Type B pancreatic cell (in vitro differentiated cells): ENCODE results near the gene KIF4A. TPM values are rescaled to one million over a fixed set of nuclear protein-coding genes. Genes with fewer than 3 reads are reported as not detected.

ENCODE experiments used
- DNase-seq: peaks from one replicate; pipeline ENCODE4 v3.0.0; 2021; ENCODE audit warnings: mixed read lengths; ENCODE audit not compliant: unreplicated experiment; ENCODE audit errors: extremely low spot score
- H3K27ac Mint-ChIP-seq: 2 replicates; pipeline ENCODE4 v1.8.0; 2021; ENCODE audit warnings: mild to moderate bottlenecking, mixed read lengths
- H3K27me3 Mint-ChIP-seq: 2 replicates; pipeline ENCODE4 v1.8.0; 2021; ENCODE audit warnings: mixed read lengths
- H3K36me3 Mint-ChIP-seq: 2 replicates; pipeline ENCODE4 v1.8.0; 2021; ENCODE audit warnings: mixed read lengths
- H3K4me1 Mint-ChIP-seq: one replicate; pipeline ENCODE4 v1.8.0; 2021; ENCODE audit warnings: mixed read lengths; ENCODE audit not compliant: unreplicated experiment
- H3K4me3 Mint-ChIP-seq: 2 replicates; pipeline ENCODE4 v1.8.0; 2021; ENCODE audit warnings: mild to moderate bottlenecking, mixed read lengths
- H3K9me3 Mint-ChIP-seq: 2 replicates; pipeline ENCODE4 v1.8.0; 2021; ENCODE audit warnings: mixed read lengths
- CTCF ChIP-seq: fragments of 200-600 bp; sonication (generic); conservative IDR thresholded peaks from 2 replicates; pipeline ENCODE4 v1.5.0; 2021; ENCODE audit warnings: antibody characterized with exemption, mild to moderate bottlenecking
- total RNA-seq: library from RNA; stranded (reverse); gene quantifications from 2 replicates; pipeline ENCODE4 v1.2.1, GENCODE V29; 2021; ENCODE audit warnings: low replicate concordance

The KIF4A gene
- total RNA-seq, 1 donor from 2014 or later, result 29.8 TPM

GRCh38 chrX:70455366-70456202, 165.7 kb downstream of the KIF4A start:
- TF ChIP-seq CTCF, result no peak
- DNase-seq, result no peak
- Mint-ChIP-seq H3K9me3 (peaks cover 3% of the 10 kb centered on the region), H3K36me3 (peaks cover 17% of the 10 kb centered on the region), H3K27me3 (no peaks in the 10 kb centered on the region), H3K27ac (peak overlapping the region; percentile 92), H3K4me3 (peak overlapping the region; percentile 94), H3K4me1 (peaks cover 11% of the 10 kb centered on the region)

- Mint-ChIP-seq H3K9me3 (peaks cover 3% of the 10 kb centered on the region), H3K4me3 (peak overlapping the region; percentile 94), H3K27ac (peak overlapping the region; percentile 92)
Measured at GRCh38 chrX:70456256-70456655, 166.4 kb downstream of the KIF4A start.

GRCh38 chrX:70461026-70461425, 171.1 kb downstream of the KIF4A start:
- DNase-seq, result no peak
- no peaks in the 10 kb centered on the region for H3K27me3 Mint-ChIP-seq
- H3K36me3 Mint-ChIP-seq, result peaks cover 22% of the 10 kb centered on the region
- TF ChIP-seq CTCF, result no peak
- no peak overlapping the region for H3K27ac Mint-ChIP-seq
- peaks cover 3% of the 10 kb centered on the region for H3K9me3 Mint-ChIP-seq
- H3K4me1 Mint-ChIP-seq, result peaks cover 6% of the 10 kb centered on the region
- H3K4me3 Mint-ChIP-seq, result no peak overlapping the region

More at GRCh38 chrX:70456256-70456655, 166.4 kb downstream of the KIF4A start:
- Mint-ChIP-seq H3K36me3 (peaks cover 22% of the 10 kb centered on the region), H3K4me1 (peaks cover 11% of the 10 kb centered on the region), H3K27me3 (no peaks in the 10 kb centered on the region)
- TF ChIP-seq CTCF, result no peak
- no peak for DNase-seq

GRCh38 chrX:70464051-70464450, 174.1 kb downstream of the KIF4A start:
- H3K27ac Mint-ChIP-seq, result no peak overlapping the region
- no peaks in the 10 kb centered on the region for H3K9me3 Mint-ChIP-seq
- no peak for TF ChIP-seq CTCF
- H3K27me3 Mint-ChIP-seq, result no peaks in the 10 kb centered on the region
- H3K36me3 Mint-ChIP-seq, result peaks cover 12% of the 10 kb centered on the region
- DNase-seq, result no peak
- H3K4me3 Mint-ChIP-seq, result no peak overlapping the region
- no peaks in the 10 kb centered on the region for H3K4me1 Mint-ChIP-seq

- Mint-ChIP-seq H3K9me3 (peaks cover 4% of the 10 kb centered on the region), H3K4me3 (no peak overlapping the region), H3K27me3 (no peaks in the 10 kb centered on the region), H3K27ac (no peak overlapping the region), H3K4me1 (no peaks in the 10 kb centered on the region), H3K36me3 (peaks cover 5% of the 10 kb centered on the region)
- no peak for DNase-seq
- no peak for TF ChIP-seq CTCF
Measured at GRCh38 chrX:70466968-70467367, 177.1 kb downstream of the KIF4A start.
